Spleen (tissue), 11 donors: ENCODE data around the gene GABBR2. TPM values are rescaled to one million over a fixed set of nuclear protein-coding genes. Genes with fewer than 3 reads are reported as not detected.

Experiments
- DNase-seq: peaks from one replicate; pipeline ENCODE4 v3.0.0-alpha.2; 2020
- H3K27ac ChIP-seq, 8 donors: fragments of 200-600 bp; sonication (generic) in 7 of 8; 1 replicate in 4 of 8; 2 replicates in 4 of 8; pipeline versions ENCODE4 v1.5.0 to v1.8.0; 2016 to 2021; ENCODE audit warnings: inconsistent platforms in 4 of 8, mild to moderate bottlenecking in 4 of 8, moderate library complexity in 1 of 8
- H3K27me3 ChIP-seq, 7 donors: fragments of 200-600 bp; sonication (generic) in 6 of 7; replicated peaks in 1 of 7; 1 replicate in 4 of 7; 2 replicates in 3 of 7; pipeline versions ENCODE4 v1.5.0 to v1.8.0; 2016 to 2021; ENCODE audit warnings: inconsistent platforms in 3 of 7, mild to moderate bottlenecking in 1 of 7
- H3K36me3 ChIP-seq, 6 donors: fragments of 200-600 bp; sonication (generic) in 5 of 6; 1 replicate in 4 of 6; 2 replicates in 2 of 6; pipeline versions ENCODE4 v1.5.0 to v1.8.0; 2016 to 2021; ENCODE audit warnings: inconsistent platforms in 2 of 6
- H3K4me1 ChIP-seq, 6 donors: fragments of 200-600 bp; sonication (generic) in 5 of 6; 1 replicate in 3 of 6; 2 replicates in 3 of 6; pipeline versions ENCODE4 v1.5.0 to v1.8.0; 2016 to 2021; ENCODE audit warnings: inconsistent platforms in 3 of 6
- H3K4me3 ChIP-seq, 8 donors: fragments of 200-600 bp; sonication (generic) in 7 of 8; 1 replicate in 4 of 8; 2 replicates in 4 of 8; pipeline versions ENCODE4 v1.5.0 to v1.8.0; 2016 to 2021; ENCODE audit warnings: inconsistent platforms in 4 of 8, mild to moderate bottlenecking in 4 of 8, moderate library complexity in 2 of 8
- H3K9me3 ChIP-seq, 8 donors: fragments of 200-600 bp; sonication (generic) in 7 of 8; 1 replicate in 4 of 8; 2 replicates in 4 of 8; pipeline versions ENCODE4 v1.5.0 to v1.8.0; 2016 to 2021; ENCODE audit warnings: inconsistent platforms in 4 of 8
- POLR2A ChIP-seq, 3 donors: fragments of 450-650 bp; IDR thresholded peaks; one replicate each; pipeline ENCODE4 v1.5.1; 2017; ENCODE audit warnings: antibody characterized with exemption in 3 of 3, mild to moderate bottlenecking in 1 of 3
- POLR2AphosphoS5 ChIP-seq, 3 donors: sonication (generic); formaldehyde crosslinking; IDR thresholded peaks; one replicate each; pipeline ENCODE4 v1.5.1; 2017; ENCODE audit warnings: antibody characterized with exemption in 3 of 3
- WGBS, 5 donors: extraction: QIAGEN DNeasy Blood & Tissue Kit in 3 of 5; methylation state at CpG; one replicate each; pipeline versions ENCODE4 v1.1.5 to v1.1.7; 2013 to 2018; 5-methylcytosine and 5-hydroxymethylcytosine counted together
- intact Hi-C: fragments of 100-400 bp; cut with DNase I; formaldehyde crosslinking; loops from one replicate; pipeline ENCODE4 v1.15.0; 2023; ENCODE audit warnings: low total_unique reads
- polyA plus RNA-seq, 3 donors: library from polyadenylated mRNA; stranded (reverse); fragments of 200-250 nt; gene quantifications; one replicate each; pipeline ENCODE4 v1.2.1, GENCODE V29; 2013
- total RNA-seq, 7 donors: library from RNA; depleted of rRNA in 3 of 7; stranded (reverse); fragments of >200 nt in 3 of 7; fragmentation: NEBNext Ultra II Directional in 4 of 7; extraction: Animal tissue kit (Norgen Biotek cat#: 25700) in 4 of 7; gene quantifications; one replicate each; pipeline versions ENCODE4 v1.1.0 to v1.2.1, GENCODE V29; 2016 to 2021
- TF ChIP-seq, protein P1 (sequence below), 11 experiments: fragments of 200-600 bp in 7 of 11; fragments of 450-650 bp in 4 of 11; sonication (generic) in 4 of 11; IDR thresholded peaks in 8 of 11; conservative IDR thresholded peaks in 3 of 11; 1 replicate in 7 of 11; 2 replicates in 4 of 11; pipeline versions ENCODE4 v1.4.0 to v1.8.0; 2016 to 2021; ENCODE audit warnings: antibody characterized with exemption in 11 of 11, inconsistent platforms in 4 of 11, mild to moderate bottlenecking in 1 of 11
- donor health status: healthy with polysubstance abuse.
- donor health status: DM: no; HTN: no; CAD: no; lungs with moderate emphysema.
- donor health status: DM: no; HTN: no; CAD: no.
- donor health status: Bipolar disorder and iron deficiency.
- donor health status: healthy.
- donor health status: DM: no; HTN: no; CAD: no.
- donor health status: DM: yes; HTN: yes; CAD: no.

The GABBR2 gene
- total and polyA plus RNA-seq, 10 donors = 0.03 to 0.32 (median 0.07) TPM; not detected in 7

DNA sequence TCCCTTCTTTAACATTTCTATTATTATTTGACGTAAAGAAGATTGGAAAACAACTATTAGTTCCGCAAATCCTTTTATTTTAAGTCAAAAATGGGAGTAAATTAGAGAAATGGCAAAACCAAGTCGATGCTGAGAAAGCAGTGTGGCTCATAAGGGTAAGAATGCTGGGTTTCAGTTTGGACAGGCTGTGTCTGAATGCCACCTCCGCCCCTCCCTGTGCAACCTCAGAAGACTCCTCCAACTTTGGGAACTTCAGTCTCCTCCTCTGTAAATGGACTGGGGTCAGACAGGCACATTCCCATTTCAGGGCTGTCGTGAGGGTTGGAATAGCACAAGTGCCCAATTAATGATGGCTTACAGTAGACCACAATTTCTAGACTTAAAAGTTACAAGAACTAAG, 154.0 kb downstream of the GABBR2 start:
- no peaks in the 10 kb centered on the region for H3K4me1 ChIP-seq
- H3K9me3 ChIP-seq = no peaks in the 10 kb centered on the region
- TF ChIP-seq POLR2A (IDR thresholded peaks at IDR 0.05) (no peak), POLR2AphosphoS5 (IDR thresholded peaks at IDR 0.05) (no peak)
- TF ChIP-seq, protein P1, sequence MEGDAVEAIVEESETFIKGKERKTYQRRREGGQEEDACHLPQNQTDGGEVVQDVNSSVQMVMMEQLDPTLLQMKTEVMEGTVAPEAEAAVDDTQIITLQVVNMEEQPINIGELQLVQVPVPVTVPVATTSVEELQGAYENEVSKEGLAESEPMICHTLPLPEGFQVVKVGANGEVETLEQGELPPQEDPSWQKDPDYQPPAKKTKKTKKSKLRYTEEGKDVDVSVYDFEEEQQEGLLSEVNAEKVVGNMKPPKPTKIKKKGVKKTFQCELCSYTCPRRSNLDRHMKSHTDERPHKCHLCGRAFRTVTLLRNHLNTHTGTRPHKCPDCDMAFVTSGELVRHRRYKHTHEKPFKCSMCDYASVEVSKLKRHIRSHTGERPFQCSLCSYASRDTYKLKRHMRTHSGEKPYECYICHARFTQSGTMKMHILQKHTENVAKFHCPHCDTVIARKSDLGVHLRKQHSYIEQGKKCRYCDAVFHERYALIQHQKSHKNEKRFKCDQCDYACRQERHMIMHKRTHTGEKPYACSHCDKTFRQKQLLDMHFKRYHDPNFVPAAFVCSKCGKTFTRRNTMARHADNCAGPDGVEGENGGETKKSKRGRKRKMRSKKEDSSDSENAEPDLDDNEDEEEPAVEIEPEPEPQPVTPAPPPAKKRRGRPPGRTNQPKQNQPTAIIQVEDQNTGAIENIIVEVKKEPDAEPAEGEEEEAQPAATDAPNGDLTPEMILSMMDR (IDR thresholded peaks at IDR 0.05 in 8 of 11, conservative IDR thresholded peaks at IDR 0.05 in 3 of 11) = no peak
- H3K36me3 ChIP-seq = no peaks in the 10 kb centered on the region
- no peak overlapping the region for H3K27ac ChIP-seq
- peaks cover 0 to 28% (median 0%) of the 10 kb centered on the region in 7 donors for H3K27me3 ChIP-seq
- intact Hi-C loops = no loop called here
- WGBS, 5 donors = 65 to 79% (median 78%) methylated on average over 5 of the region's 5 CpGs
- no peak overlapping the region for H3K4me3 ChIP-seq
- no peak for DNase-seq

DNA sequence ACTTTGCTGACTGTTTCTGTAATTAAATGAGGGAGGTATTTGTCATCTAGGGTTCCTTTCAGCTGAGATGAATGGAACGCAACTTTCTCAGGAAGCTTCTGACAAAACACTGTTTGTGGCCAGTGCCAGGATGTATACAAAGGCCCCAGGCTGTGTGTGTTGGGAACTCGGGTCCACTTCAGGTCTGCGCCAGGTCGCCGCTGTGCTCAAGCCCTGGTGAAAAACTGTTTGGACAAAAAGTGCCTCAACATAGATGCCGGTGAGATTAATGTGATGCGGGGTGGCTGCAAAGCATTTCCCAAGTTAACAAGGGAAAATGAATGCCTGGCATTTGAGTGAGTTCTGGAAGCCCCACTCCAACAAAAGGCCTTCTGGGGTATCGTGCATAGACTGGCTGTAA, 156.4 kb downstream of the GABBR2 start:
- DNase-seq = no peak
- intact Hi-C loops = no loop called here
- 71 to 83% (median 77%) methylated on average over 8 of the region's 8 CpGs for WGBS, 5 donors

DNA sequence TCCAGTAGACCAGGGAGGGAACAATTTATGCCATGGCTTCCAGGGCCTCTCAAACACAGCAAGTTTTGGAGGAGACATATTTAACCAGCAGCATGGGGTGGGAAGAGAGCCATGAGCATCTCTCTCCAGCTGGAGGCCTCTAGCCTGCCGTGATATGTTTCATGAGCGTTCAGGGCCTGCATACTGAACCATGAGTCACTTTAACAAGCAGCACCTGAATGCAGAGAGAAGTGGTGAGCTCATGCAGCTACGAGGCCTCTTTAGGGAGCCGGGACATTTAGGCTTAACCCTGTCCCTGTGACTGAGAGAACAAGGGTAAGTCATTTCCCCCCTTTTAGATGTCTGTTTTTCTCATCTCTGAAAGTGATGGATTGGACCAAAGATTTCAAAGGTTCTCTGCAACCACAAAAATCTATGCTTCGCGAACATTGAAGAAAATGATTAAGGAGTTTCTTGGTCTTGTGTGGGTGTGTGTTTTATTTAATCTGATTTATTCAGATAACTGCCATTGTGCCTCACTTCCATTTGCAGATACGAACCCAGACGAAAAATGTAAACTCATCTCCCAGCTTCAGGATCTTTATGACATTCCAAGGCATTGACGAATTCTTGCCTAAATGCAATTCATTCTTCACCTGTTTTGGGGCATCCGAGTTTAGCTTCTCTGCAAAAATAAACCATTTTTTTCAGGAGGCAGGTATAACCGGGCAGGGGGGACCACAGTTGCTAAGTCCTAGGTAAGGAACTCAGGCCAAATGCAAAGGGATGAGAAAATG, 157.0 kb downstream of the GABBR2 start:
- no peak overlapping the region for H3K27ac ChIP-seq
- intact Hi-C loops = no loop called here
- TF ChIP-seq POLR2A (IDR thresholded peaks at IDR 0.05) = no peak
- TF ChIP-seq, protein P1 (IDR thresholded peaks at IDR 0.05 in 8 of 11, conservative IDR thresholded peaks at IDR 0.05 in 3 of 11) = no peak
- TF ChIP-seq POLR2AphosphoS5 (IDR thresholded peaks at IDR 0.05) = no peak
- H3K4me3 ChIP-seq = no peak overlapping the region
- H3K9me3 ChIP-seq = no peaks in the 10 kb centered on the region
- WGBS, 5 donors = 82 to 88% (median 86%) methylated on average over 11 of the region's 11 CpGs
- no peak for DNase-seq
- H3K27me3 ChIP-seq = peaks cover 0 to 28% (median 0%) of the 10 kb centered on the region in 7 donors
- no peaks in the 10 kb centered on the region for H3K36me3 ChIP-seq
- H3K4me1 ChIP-seq = no peaks in the 10 kb centered on the region

More for the DNA sequence above, 156.4 kb downstream of the GABBR2 start:
- TF ChIP-seq POLR2A (IDR thresholded peaks at IDR 0.05) = no peak
- TF ChIP-seq, protein P1 (IDR thresholded peaks at IDR 0.05 in 8 of 11, conservative IDR thresholded peaks at IDR 0.05 in 3 of 11) = no peak
- no peak for TF ChIP-seq POLR2AphosphoS5 (IDR thresholded peaks at IDR 0.05)
- Histone ChIP-seq H3K36me3 (no peaks in the 10 kb centered on the region), H3K4me3 (no peak overlapping the region), H3K27me3 (peaks cover 0 to 32% (median 0%) of the 10 kb centered on the region in 7 donors), H3K4me1 (no peaks in the 10 kb centered on the region), H3K27ac (no peak overlapping the region), H3K9me3 (no peaks in the 10 kb centered on the region)

DNA sequence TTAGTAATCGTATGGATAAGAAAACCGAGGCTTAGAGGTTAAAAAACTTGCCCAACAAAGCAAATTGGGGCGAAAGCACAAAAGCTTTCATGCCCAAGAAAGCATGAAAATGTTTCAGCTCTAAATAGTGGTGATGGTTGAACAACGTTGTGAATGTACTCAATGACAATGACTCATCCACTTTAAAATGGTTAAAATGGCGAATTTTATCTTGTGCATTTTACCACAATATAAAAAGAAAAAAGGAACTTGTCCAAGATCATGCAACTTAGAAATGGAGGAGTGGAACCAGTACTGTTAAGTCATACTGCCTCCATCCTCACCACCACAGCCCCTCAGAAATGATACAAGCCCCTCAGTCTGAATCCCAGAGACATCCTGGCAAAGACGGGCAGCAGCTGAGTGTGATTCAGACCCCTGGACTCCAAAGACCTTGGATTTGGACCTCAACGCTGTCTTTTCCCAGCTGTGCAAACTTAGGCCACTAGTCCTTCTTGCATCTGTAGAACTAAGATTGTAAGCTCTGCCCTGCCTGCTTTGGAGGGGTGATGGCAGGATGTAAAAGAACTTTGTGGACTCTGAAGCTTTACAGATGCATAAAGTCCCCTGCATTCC, 158.4 kb downstream of the GABBR2 start:
- Histone ChIP-seq H3K9me3 (no peaks in the 10 kb centered on the region), H3K27ac (no peak overlapping the region), H3K36me3 (no peaks in the 10 kb centered on the region), H3K4me3 (no peak overlapping the region), H3K4me1 (no peaks in the 10 kb centered on the region), H3K27me3 (peaks cover 0 to 22% (median 0%) of the 10 kb centered on the region in 7 donors)
- intact Hi-C loops = no loop called here
- no peak for TF ChIP-seq POLR2AphosphoS5 (IDR thresholded peaks at IDR 0.05)
- no peak for TF ChIP-seq POLR2A (IDR thresholded peaks at IDR 0.05)
- TF ChIP-seq, protein P1 (IDR thresholded peaks at IDR 0.05 in 8 of 11, conservative IDR thresholded peaks at IDR 0.05 in 3 of 11) = no peak
- WGBS, 5 donors = 61 to 75% (median 68%) methylated on average over 7 of the region's 7 CpGs
- no peak for DNase-seq
